Measurements from ENCODE around the gene TUT7. TPM values are rescaled to one million over a fixed set of nuclear protein-coding genes. Genes with fewer than 3 reads are reported as not detected.

The TUT7 gene
- total and polyA plus RNA-seq, 2 of the 4 experiments (the other 2 are of a cell fraction), result 13.3 to 33.3 TPM

- Histone ChIP-seq H3K4ac (ENCODE audit: low read depth, low read length) (no peak overlapping the region), H2BK120ac (ENCODE audit: low read depth, low read length) (no peak overlapping the region), H4K20me1 (ENCODE audit: insufficient read depth, low read length) (no peaks in the 10 kb centered on the region), H3K56ac (ENCODE audit: extremely low read depth, insufficient read depth, low read length) (no peak overlapping the region), H3K4me2 (ENCODE audit: low read depth, low read length) (no peak overlapping the region), H3K18ac (ENCODE audit: low read depth, low read length) (no peak overlapping the region), H3K14ac (replicated peaks; ENCODE audit: low read depth, low read length) (no peak overlapping the region), H3K27ac (ENCODE audit: insufficient read depth, low read length) (no peak overlapping the region), H3K36me3 (ENCODE audit: control insufficient read depth, insufficient read depth, low read length) (peaks cover 47% of the 10 kb centered on the region), H3K9me3 (ENCODE audit: control insufficient read depth, insufficient read depth, low read length) (no peaks in the 10 kb centered on the region), H3K23ac (ENCODE audit: low read depth, low read length) (no peak overlapping the region), H3K9me1 (ENCODE audit: insufficient read depth, low read length) (no peaks in the 10 kb centered on the region; the same call in 1 of the 2 replicates), H2BK5ac (ENCODE audit: low read depth, low read length, poor library complexity, severe bottlenecking) (no peak overlapping the region), H2BK20ac (ENCODE audit: low read depth, low read length) (no peak overlapping the region), H2AK5ac (ENCODE audit: low read depth, low read length) (no peak overlapping the region), H3K9ac (ENCODE audit: low read depth, low read length) (no peak overlapping the region), H3K27me3 (ENCODE audit: control insufficient read depth, insufficient read depth, low read length) (no peaks in the 10 kb centered on the region), H3K79me1 (ENCODE audit: low read depth in 1 of 2, low read length in 2 of 2) (peaks cover 6 to 9% of the 10 kb centered on the region in 2 experiments; a peak in 2 of 4 replicates), H3K4me1 (ENCODE audit: control insufficient read depth, insufficient read depth, low read length) (peaks cover 4% of the 10 kb centered on the region), H2BK15ac (ENCODE audit: low read depth, low read length) (no peak overlapping the region), H4K8ac (ENCODE audit: low read depth in 2 of 2, low read length in 2 of 2) (no peak overlapping the region), H3K4me3 (ENCODE audit: insufficient read depth, low read depth, low read length) (no peak overlapping the region), H2AFZ (replicated peaks; ENCODE audit: low read length, poor library complexity) (no peak overlapping the region), H4K5ac (ENCODE audit: low read depth, low read length) (no peak overlapping the region), H4K91ac (ENCODE audit: insufficient read depth, low read depth, low read length) (no peak overlapping the region), H2AK9ac (replicated peaks; ENCODE audit: low read depth, low read length, poor library complexity) (no peak overlapping the region)
- intact Hi-C loops (cut with micrococcal nuclease) (loop anchor here (5.0 kb wide), 1 partner anchor 37 kb away; no protein-coding TSS in a partner anchor), in situ Hi-C loops (cut with MboI; ENCODE audit: low sequenced_read_pairs) (no loop called here), dilution Hi-C loops (cut with HindIII; ENCODE audit: low sequenced_read_pairs, unreplicated experiment) (no loop called here)
- no peak for DNase-seq
- no TSS peak for BruUV-seq (replicated peaks)
- ChIA-PET CTCF (interaction anchor here (0.6 to 1.5 kb wide), 2 partner anchors 10 to 817 kb away, joined by 4 to 9 read pairs; no protein-coding TSS in a partner anchor), POLR2A (ENCODE audit: unreplicated experiment) (no interaction called here)
- ATAC-seq (ENCODE audit: low read depth), result no peak
- WGBS, 2 experiments (ENCODE audit: extremely low coverage in 2 of 2, insufficient read length in 1 of 2), result no CpG with 5 or more reads among the region's 2 CpGs
- TF ChIP-seq MAFK (IDR thresholded peaks at IDR 0.05; ENCODE audit: low read depth, low read length) (no peak), FOS (IDR thresholded peaks at IDR 0.05; ENCODE audit: low read depth, low read length) (no peak), CEBPB (IDR thresholded peaks at IDR 0.05; ENCODE audit: low read depth, low read length) (no peak), RAD21 (IDR thresholded peaks at IDR 0.05; ENCODE audit: low read length) (no peak), MAZ (IDR thresholded peaks at IDR 0.05; ENCODE audit: borderline replicate concordance, low read depth, low read length) (no peak), ELK1 (IDR thresholded peaks at IDR 0.05; ENCODE audit: borderline replicate concordance, low read depth, low read length) (no peak), NFE2L2 (IDR thresholded peaks at IDR 0.05; ENCODE audit: low read depth, low read length) (no peak), SMC3 (IDR thresholded peaks at IDR 0.05; ENCODE audit: low read depth, low read length) (no peak), CHD1 (IDR thresholded peaks at IDR 0.05; ENCODE audit: low read depth, low read length) (no peak), POLR2A (IDR thresholded peaks at IDR 0.05; ENCODE audit: low read depth, low read length) (no peak), MXI1 (IDR thresholded peaks at IDR 0.05; ENCODE audit: borderline replicate concordance, low read depth, low read length) (no peak), RFX5 (IDR thresholded peaks at IDR 0.05; ENCODE audit: low read depth, low read length) (no peak), BHLHE40 (IDR thresholded peaks at IDR 0.05; ENCODE audit: low read depth, low read length) (no peak), USF2 (IDR thresholded peaks at IDR 0.05; ENCODE audit: low read depth, low read length) (no peak), CTCF (conservative IDR thresholded peaks at IDR 0.05; ENCODE audit: low read depth, low read length) (no peak), RCOR1 (IDR thresholded peaks at IDR 0.05; ENCODE audit: insufficient replicate concordance, low read length) (no peak)
These were observed 53.5 kb downstream of the TUT7 start for GRCh38 chr9:86300701-86301100.
